Heart right ventricle (tissue), 16 donors: ENCODE results near the gene BNC2. TPM values are rescaled to one million over a fixed set of nuclear protein-coding genes. Genes with fewer than 3 reads are reported as not detected.

Experiments
- ATAC-seq, 8 donors: fragments of 200-7000 bp; cut with Tn5 transposase; one replicate each; pipeline ENCODE4 v1.9.1; 2020; ENCODE audit warnings: mild to moderate bottlenecking in 8 of 8, moderate library complexity in 8 of 8, moderate number of reproducible peaks in 1 of 8
- DNase-seq, 2 donors: peaks; one replicate each; pipeline ENCODE4 v3.0.0-alpha.2; 2020
- H3K27ac ChIP-seq, 10 donors: fragments of 200-600 bp; sonication (generic) in 2 of 10; one replicate each; pipeline versions ENCODE4 v1.5.0 to v1.8.0; 2020 to 2022; ENCODE audit warnings: mild to moderate bottlenecking in 3 of 10
- H3K27me3 ChIP-seq, 7 donors: fragments of 200-600 bp; one replicate each; pipeline ENCODE4 v1.8.0; 2021 to 2022; ENCODE audit warnings: mild to moderate bottlenecking in 2 of 7
- H3K36me3 ChIP-seq, 9 donors: fragments of 200-600 bp; sonication (generic) in 1 of 9; one replicate each; pipeline versions ENCODE4 v1.5.0 to v1.8.0; 2020 to 2022; ENCODE audit warnings: mild to moderate bottlenecking in 2 of 9
- H3K4me1 ChIP-seq, 9 donors: fragments of 200-600 bp; sonication (generic) in 1 of 9; one replicate each; pipeline versions ENCODE4 v1.5.0 to v1.8.0; 2020 to 2022; ENCODE audit warnings: mild to moderate bottlenecking in 4 of 9
- H3K4me3 ChIP-seq, 10 donors: fragments of 200-600 bp; sonication (generic) in 2 of 10; one replicate each; pipeline versions ENCODE4 v1.5.0 to v1.8.0; 2020 to 2022; ENCODE audit warnings: mild to moderate bottlenecking in 7 of 10, moderate library complexity in 2 of 10
- H3K9me3 ChIP-seq, 11 donors: fragments of 200-600 bp in 10 of 11; sonication (generic) in 2 of 11; one replicate each; pipeline versions ENCODE4 v1.5.0 to v1.8.0; 2013 to 2022; ENCODE audit warnings: mild to moderate bottlenecking in 2 of 11, control low read depth in 1 of 11, moderate library complexity in 1 of 11
- WGBS, 2 donors: extraction: QIAGEN DNeasy Blood & Tissue Kit; methylation state at CpG; one replicate each; pipeline ENCODE4 v1.1.7; 2013; ENCODE audit warnings: inconsistent platforms in 1 of 2; 5-methylcytosine and 5-hydroxymethylcytosine counted together
- intact Hi-C, 10 donors: fragments of 100-400 bp; cut with DNase I; formaldehyde crosslinking; loops; one replicate each; pipeline versions ENCODE4 v1.11.1 to v1.14.2; 2022
- polyA plus RNA-seq, 2 donors: library from polyadenylated mRNA; stranded (reverse); fragments of 200-250 nt; gene quantifications; one replicate each; pipeline ENCODE4 v1.2.3, GENCODE V29; 2013
- total RNA-seq, 10 donors: library from RNA; stranded (reverse); fragmentation: NEBNext Ultra II Directional in 3 of 10; extraction: Animal tissue kit (Norgen Biotek cat#: 25700) in 3 of 10; gene quantifications; one replicate each; pipeline versions ENCODE4 v1.2.1 to v1.2.4, GENCODE V29; 2021 to 2023
- TF ChIP-seq, protein P1 (sequence below), 9 donors: fragments of 200-600 bp; sonication (generic) in 2 of 9; IDR thresholded peaks; one replicate each; pipeline versions ENCODE4 v1.5.0 to v1.8.0; 2021 to 2022; ENCODE audit warnings: antibody characterized with exemption in 9 of 9, mild to moderate bottlenecking in 5 of 9, moderate library complexity in 1 of 9
- donor health status: Arrhythmogenic right ventricular cardiomyopathy.
- donor health status: ischemic (EF 13 %, LVEDD 7.1; RV severe dilation, severe dysfunction).
- donor health status: healthy with polysubstance abuse.
- donor health status: DM: no; HTN: yes; CAD: no.
- donor health status: DM: no; HTN: no; CAD: no.
- donor health status: ischemic (EF 25% LVEDD 6.9; RV normal size, moderate dysfunction).
- donor health status: ischemic (EF 25% LVEDD 5.7; RV mildly dilated, moderate dysfunction).
- donor health status: healthy.
- donor health status: DM: yes; HTN: yes; CAD: no.
- donor health status: Ischemic cardiomyopathy.
- donor health status: ischemic (EF 35%, LVEDD 5.7; RV mildly dilated, moderate dysfunction).
- donor health status: nonischemic (EF 11% LVEDD 7.7; RV severe dilation, severe dysfunction).
- donor health status: DM: yes; HTN: yes; CAD: no.
- donor health status: PGD.
- donor health status: ischemic (EF 29% LVEDD 5.4; RV normal size, mild dysfunction).
- donor health status: nonischemic (EF 23%, LVEDD 6.1; RV moderate dilation, normal function).

BNC2 gene
- total and polyA plus RNA-seq, 12 donors: 0.49 to 7.3 (median 3.2) TPM

DNA sequence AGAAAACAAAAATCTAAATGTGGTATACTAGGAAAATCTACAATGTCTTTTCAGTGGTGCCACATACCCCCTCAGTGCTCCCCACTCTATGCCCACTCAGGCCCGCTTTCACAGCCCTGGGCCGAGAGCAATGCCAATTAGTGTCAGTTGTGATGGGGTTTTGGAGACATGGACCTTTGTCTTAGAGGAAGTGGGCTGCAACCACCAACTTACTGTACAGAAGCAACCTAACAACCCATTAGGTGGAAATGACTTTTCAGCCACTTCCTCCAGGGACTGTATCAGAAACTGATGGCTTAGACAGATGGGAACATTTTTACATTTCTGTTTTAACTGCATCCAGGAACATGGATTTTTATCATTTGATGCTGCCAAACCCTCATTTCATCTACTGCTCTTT lies 268.0 kb downstream of the BNC2 start:
- no peaks in the 10 kb centered on the region for H3K36me3 ChIP-seq
- TF ChIP-seq, protein P1, sequence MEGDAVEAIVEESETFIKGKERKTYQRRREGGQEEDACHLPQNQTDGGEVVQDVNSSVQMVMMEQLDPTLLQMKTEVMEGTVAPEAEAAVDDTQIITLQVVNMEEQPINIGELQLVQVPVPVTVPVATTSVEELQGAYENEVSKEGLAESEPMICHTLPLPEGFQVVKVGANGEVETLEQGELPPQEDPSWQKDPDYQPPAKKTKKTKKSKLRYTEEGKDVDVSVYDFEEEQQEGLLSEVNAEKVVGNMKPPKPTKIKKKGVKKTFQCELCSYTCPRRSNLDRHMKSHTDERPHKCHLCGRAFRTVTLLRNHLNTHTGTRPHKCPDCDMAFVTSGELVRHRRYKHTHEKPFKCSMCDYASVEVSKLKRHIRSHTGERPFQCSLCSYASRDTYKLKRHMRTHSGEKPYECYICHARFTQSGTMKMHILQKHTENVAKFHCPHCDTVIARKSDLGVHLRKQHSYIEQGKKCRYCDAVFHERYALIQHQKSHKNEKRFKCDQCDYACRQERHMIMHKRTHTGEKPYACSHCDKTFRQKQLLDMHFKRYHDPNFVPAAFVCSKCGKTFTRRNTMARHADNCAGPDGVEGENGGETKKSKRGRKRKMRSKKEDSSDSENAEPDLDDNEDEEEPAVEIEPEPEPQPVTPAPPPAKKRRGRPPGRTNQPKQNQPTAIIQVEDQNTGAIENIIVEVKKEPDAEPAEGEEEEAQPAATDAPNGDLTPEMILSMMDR (IDR thresholded peaks at IDR 0.05): no peak
- peaks cover 0 to 12% (median 0%) of the 10 kb centered on the region in 9 donors for H3K4me1 ChIP-seq
- peaks cover 0 to 5% (median 0%) of the 10 kb centered on the region in 7 donors for H3K27me3 ChIP-seq
- intact Hi-C loops: no loop called here
- no peak overlapping the region for H3K27ac ChIP-seq
- WGBS, 2 donors: 63 to 70% methylated on average over 2 of the region's 2 CpGs
- H3K9me3 ChIP-seq: no peaks in the 10 kb centered on the region
- ATAC-seq (peak in 1 of 8 donors; percentile 19), DNase-seq (no peak)
- H3K4me3 ChIP-seq: no peak overlapping the region

GRCh38 chr9:16601991-16602390 lies 268.5 kb downstream of the BNC2 start:
- no peak overlapping the region for H3K4me3 ChIP-seq
- H3K4me1 ChIP-seq: peaks cover 0 to 12% (median 0%) of the 10 kb centered on the region in 9 donors
- TF ChIP-seq, protein P1 (IDR thresholded peaks at IDR 0.05): peak in 1 of 9 donors; percentile 12
- intact Hi-C loops: no loop called here
- H3K36me3 ChIP-seq: no peaks in the 10 kb centered on the region
- peaks cover 0 to 5% (median 0%) of the 10 kb centered on the region in 7 donors for H3K27me3 ChIP-seq
- ATAC-seq (no peak), DNase-seq (no peak)
- no peak overlapping the region for H3K27ac ChIP-seq
- H3K9me3 ChIP-seq: no peaks in the 10 kb centered on the region

GRCh38 chr9:16598316-16598715 lies 272.2 kb downstream of the BNC2 start:
- H3K4me1 ChIP-seq: peaks cover 0 to 11% (median 0%) of the 10 kb centered on the region in 9 donors
- no peak overlapping the region for H3K27ac ChIP-seq
- DNase-seq: no peak
- peaks cover 0 to 5% (median 0%) of the 10 kb centered on the region in 7 donors for H3K27me3 ChIP-seq
- ATAC-seq: no peak
- intact Hi-C loops: loop anchor here in 1 of 10 donors (10.0 kb wide), 1 partner anchor 404 kb away; no protein-coding TSS in a partner anchor
- H3K4me3 ChIP-seq: no peak overlapping the region
- no peaks in the 10 kb centered on the region for H3K9me3 ChIP-seq
- H3K36me3 ChIP-seq: no peaks in the 10 kb centered on the region
- TF ChIP-seq, protein P1 (IDR thresholded peaks at IDR 0.05): no peak
- 65 to 66% methylated on average over 3 of the region's 3 CpGs for WGBS, 2 donors

DNA sequence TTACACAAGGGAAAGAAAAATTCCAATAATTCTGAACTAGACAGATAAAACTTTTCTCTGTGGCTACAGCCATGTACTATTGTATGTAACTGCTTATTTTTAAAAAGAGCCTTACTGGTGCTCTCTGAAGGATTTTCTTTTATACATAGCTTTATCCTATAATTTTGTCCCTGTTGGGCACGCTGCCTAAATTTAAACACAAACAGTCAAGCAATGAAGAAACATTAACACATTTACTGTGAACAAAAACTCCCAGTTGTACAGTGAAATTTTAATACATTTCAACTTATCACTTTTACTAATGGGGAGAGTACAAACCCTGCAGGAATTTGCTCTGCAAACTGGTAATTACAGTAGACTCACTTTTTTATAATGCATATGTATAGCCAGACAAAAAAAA lies 273.3 kb downstream of the BNC2 start:
- no peaks in the 10 kb centered on the region for H3K36me3 ChIP-seq
- peaks cover 0 to 5% (median 0%) of the 10 kb centered on the region in 7 donors for H3K27me3 ChIP-seq
- TF ChIP-seq, protein P1 (IDR thresholded peaks at IDR 0.05): no peak
- H3K27ac ChIP-seq: no peak overlapping the region
- no peak overlapping the region for H3K4me3 ChIP-seq
- intact Hi-C loops: loop anchor here in 1 of 10 donors (10.0 kb wide), 1 partner anchor 402 kb away; no protein-coding TSS in a partner anchor
- H3K4me1 ChIP-seq: no peaks in the 10 kb centered on the region
- H3K9me3 ChIP-seq: no peaks in the 10 kb centered on the region
- WGBS, 2 donors: 81 to 85% methylated on average over 1 of the region's 1 CpG
- DNase-seq (no peak), ATAC-seq (no peak)
